Activated CD4-positive, CD25-positive, alpha-beta regulatory T cell treated with anti-CD3 and anti-CD28 coated beads, Interleukin-2, amount 50 U/mL, for 24 hours (primary cell): ENCODE measurements around the gene SETBP1.
"Not testable (repeated sequence)": the region's sequence is repeated elsewhere in the genome, so short reads cannot be mapped to it uniquely, and the experiment has no call there.

ENCODE experiments used
- ATAC-seq, 2 donors: fragments of 150-1000 bp; cut with Tn5 transposase; one replicate each; pipeline ENCODE4 v1.10.0; 2021; ENCODE audit warnings: mild to moderate bottlenecking in 1 of 2, moderate library complexity in 1 of 2

SETBP1 gene

GRCh38 chr18:44795241-44795640 lies 114.6 kb downstream of the SETBP1 start:
- peak; percentile 41 to 55 for ATAC-seq

- ATAC-seq: no peak
These were observed 116.0 kb downstream of the SETBP1 start for GRCh38 chr18:44796429-44797428.

GRCh38 chr18:44798433-44799048 lies 117.9 kb downstream of the SETBP1 start:
- ATAC-seq: peak in 1 of 2 donors; percentile 33

- ATAC-seq: peak; percentile 19 to 28
These were observed 118.8 kb downstream of the SETBP1 start for GRCh38 chr18:44799382-44799906.

GRCh38 chr18:44799907-44800421 lies 119.3 kb downstream of the SETBP1 start:
- peak in 1 of 2 donors; percentile 5 for ATAC-seq

- ATAC-seq: not testable (repeated sequence)
These were observed 120.1 kb downstream of the SETBP1 start for GRCh38 chr18:44800766-44801165.

- no peak for ATAC-seq
These were observed 121.1 kb downstream of the SETBP1 start for GRCh38 chr18:44801781-44802180.

- ATAC-seq: no peak
These were observed 121.8 kb downstream of the SETBP1 start for GRCh38 chr18:44802508-44802907.

- peak in 1 of 2 donors; percentile 22 for ATAC-seq
These were observed 122.4 kb downstream of the SETBP1 start for GRCh38 chr18:44803019-44803650.

GRCh38 chr18:44804033-44804432 lies 123.3 kb downstream of the SETBP1 start:
- ATAC-seq: no peak

GRCh38 chr18:44805176-44805575 lies 124.5 kb downstream of the SETBP1 start:
- no peak for ATAC-seq

- no peak for ATAC-seq
These were observed 125.0 kb downstream of the SETBP1 start for GRCh38 chr18:44805643-44806042.

GRCh38 chr18:44807766-44808165 lies 127.1 kb downstream of the SETBP1 start:
- no peak for ATAC-seq

GRCh38 chr18:44811572-44812125 lies 131.0 kb downstream of the SETBP1 start:
- ATAC-seq: no peak

GRCh38 chr18:44812426-44812825 lies 131.7 kb downstream of the SETBP1 start:
- ATAC-seq: no peak

- ATAC-seq: no peak
These were observed 132.9 kb downstream of the SETBP1 start for GRCh38 chr18:44813586-44813985.

- no peak for ATAC-seq
These were observed 134.4 kb downstream of the SETBP1 start for GRCh38 chr18:44815108-44815507.

GRCh38 chr18:44816050-44816449 lies 135.4 kb downstream of the SETBP1 start:
- no peak for ATAC-seq

- ATAC-seq: no peak
These were observed 135.8 kb downstream of the SETBP1 start for GRCh38 chr18:44816477-44816876.

GRCh38 chr18:44817831-44818473 lies 137.3 kb downstream of the SETBP1 start:
- no peak for ATAC-seq

- peak; percentile 52 to 70 for ATAC-seq
These were observed 138.1 kb downstream of the SETBP1 start for GRCh38 chr18:44818668-44819403.
